Hair follicle dermal papilla cell (primary cell): Measurements from ENCODE around the gene SEMA3D. TPM values are rescaled to one million over a fixed set of nuclear protein-coding genes. Genes with fewer than 3 reads are reported as not detected.

Source experiments
- total RNA-seq: library from RNA; depleted of rRNA; stranded (reverse); fragments of >200 nt; gene quantifications from 2 replicates; pipeline ENCODE4 v1.2.3, GENCODE V29; 2012

SEMA3D gene
- total RNA-seq, result 32.7 and 40.4 TPM in 2 replicates

GRCh38 chr7:85186521-85187241 is at the start of gene SEMA3D:
Gene SEMA3D, minus strand, starts transcription at chr7:85187056. Its CDS starts 65,165 bp downstream, at chr7:85121891.

